ENCODE measurements around the gene MARCHF6. TPM values are rescaled to one million over a fixed set of nuclear protein-coding genes. Genes with fewer than 3 reads are reported as not detected.

MARCHF6 gene
- total and polyA plus RNA-seq, 2 of the 8 experiments (the other 6 are each of a cell fraction or from before 2014, with no cell fraction given), result 93.1 to 118 TPM

DNA sequence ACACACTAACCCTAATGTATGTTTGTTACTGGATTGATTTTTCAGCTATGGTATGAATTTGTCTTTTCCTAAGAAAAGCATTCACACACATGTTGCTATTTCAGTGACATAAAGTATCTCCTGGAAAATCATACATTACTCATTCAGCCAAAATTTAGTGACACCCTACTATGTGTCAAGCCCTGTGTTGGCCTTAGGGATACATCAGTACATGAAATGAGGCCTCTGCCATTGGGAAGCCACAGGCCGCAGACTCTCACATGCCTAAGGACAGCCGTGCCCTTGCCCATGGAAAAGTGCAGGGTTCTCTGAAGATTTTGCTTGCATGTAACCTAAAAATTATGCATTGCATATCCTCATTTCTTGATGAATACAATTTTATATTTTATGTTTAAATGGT is 5.2 kb upstream of the MARCHF6 start (continued):
- TF ChIP-seq, protein P1, sequence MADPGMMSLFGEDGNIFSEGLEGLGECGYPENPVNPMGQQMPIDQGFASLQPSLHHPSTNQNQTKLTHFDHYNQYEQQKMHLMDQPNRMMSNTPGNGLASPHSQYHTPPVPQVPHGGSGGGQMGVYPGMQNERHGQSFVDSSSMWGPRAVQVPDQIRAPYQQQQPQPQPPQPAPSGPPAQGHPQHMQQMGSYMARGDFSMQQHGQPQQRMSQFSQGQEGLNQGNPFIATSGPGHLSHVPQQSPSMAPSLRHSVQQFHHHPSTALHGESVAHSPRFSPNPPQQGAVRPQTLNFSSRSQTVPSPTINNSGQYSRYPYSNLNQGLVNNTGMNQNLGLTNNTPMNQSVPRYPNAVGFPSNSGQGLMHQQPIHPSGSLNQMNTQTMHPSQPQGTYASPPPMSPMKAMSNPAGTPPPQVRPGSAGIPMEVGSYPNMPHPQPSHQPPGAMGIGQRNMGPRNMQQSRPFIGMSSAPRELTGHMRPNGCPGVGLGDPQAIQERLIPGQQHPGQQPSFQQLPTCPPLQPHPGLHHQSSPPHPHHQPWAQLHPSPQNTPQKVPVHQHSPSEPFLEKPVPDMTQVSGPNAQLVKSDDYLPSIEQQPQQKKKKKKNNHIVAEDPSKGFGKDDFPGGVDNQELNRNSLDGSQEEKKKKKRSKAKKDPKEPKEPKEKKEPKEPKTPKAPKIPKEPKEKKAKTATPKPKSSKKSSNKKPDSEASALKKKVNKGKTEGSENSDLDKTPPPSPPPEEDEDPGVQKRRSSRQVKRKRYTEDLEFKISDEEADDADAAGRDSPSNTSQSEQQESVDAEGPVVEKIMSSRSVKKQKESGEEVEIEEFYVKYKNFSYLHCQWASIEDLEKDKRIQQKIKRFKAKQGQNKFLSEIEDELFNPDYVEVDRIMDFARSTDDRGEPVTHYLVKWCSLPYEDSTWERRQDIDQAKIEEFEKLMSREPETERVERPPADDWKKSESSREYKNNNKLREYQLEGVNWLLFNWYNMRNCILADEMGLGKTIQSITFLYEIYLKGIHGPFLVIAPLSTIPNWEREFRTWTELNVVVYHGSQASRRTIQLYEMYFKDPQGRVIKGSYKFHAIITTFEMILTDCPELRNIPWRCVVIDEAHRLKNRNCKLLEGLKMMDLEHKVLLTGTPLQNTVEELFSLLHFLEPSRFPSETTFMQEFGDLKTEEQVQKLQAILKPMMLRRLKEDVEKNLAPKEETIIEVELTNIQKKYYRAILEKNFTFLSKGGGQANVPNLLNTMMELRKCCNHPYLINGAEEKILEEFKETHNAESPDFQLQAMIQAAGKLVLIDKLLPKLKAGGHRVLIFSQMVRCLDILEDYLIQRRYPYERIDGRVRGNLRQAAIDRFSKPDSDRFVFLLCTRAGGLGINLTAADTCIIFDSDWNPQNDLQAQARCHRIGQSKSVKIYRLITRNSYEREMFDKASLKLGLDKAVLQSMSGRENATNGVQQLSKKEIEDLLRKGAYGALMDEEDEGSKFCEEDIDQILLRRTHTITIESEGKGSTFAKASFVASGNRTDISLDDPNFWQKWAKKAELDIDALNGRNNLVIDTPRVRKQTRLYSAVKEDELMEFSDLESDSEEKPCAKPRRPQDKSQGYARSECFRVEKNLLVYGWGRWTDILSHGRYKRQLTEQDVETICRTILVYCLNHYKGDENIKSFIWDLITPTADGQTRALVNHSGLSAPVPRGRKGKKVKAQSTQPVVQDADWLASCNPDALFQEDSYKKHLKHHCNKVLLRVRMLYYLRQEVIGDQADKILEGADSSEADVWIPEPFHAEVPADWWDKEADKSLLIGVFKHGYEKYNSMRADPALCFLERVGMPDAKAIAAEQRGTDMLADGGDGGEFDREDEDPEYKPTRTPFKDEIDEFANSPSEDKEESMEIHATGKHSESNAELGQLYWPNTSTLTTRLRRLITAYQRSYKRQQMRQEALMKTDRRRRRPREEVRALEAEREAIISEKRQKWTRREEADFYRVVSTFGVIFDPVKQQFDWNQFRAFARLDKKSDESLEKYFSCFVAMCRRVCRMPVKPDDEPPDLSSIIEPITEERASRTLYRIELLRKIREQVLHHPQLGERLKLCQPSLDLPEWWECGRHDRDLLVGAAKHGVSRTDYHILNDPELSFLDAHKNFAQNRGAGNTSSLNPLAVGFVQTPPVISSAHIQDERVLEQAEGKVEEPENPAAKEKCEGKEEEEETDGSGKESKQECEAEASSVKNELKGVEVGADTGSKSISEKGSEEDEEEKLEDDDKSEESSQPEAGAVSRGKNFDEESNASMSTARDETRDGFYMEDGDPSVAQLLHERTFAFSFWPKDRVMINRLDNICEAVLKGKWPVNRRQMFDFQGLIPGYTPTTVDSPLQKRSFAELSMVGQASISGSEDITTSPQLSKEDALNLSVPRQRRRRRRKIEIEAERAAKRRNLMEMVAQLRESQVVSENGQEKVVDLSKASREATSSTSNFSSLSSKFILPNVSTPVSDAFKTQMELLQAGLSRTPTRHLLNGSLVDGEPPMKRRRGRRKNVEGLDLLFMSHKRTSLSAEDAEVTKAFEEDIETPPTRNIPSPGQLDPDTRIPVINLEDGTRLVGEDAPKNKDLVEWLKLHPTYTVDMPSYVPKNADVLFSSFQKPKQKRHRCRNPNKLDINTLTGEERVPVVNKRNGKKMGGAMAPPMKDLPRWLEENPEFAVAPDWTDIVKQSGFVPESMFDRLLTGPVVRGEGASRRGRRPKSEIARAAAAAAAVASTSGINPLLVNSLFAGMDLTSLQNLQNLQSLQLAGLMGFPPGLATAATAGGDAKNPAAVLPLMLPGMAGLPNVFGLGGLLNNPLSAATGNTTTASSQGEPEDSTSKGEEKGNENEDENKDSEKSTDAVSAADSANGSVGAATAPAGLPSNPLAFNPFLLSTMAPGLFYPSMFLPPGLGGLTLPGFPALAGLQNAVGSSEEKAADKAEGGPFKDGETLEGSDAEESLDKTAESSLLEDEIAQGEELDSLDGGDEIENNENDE (IDR thresholded peaks at IDR 0.05; ENCODE audit: insufficient replicate concordance, low read length), result no peak
- TF ChIP-seq SRF (IDR thresholded peaks at IDR 0.05; ENCODE audit: low read depth, low read length) (no peak), CREB1 (IDR thresholded peaks at IDR 0.05) (no peak), KDM4A (IDR thresholded peaks at IDR 0.05; ENCODE audit: low read depth, low read length, severe bottlenecking) (no peak), TAF1 (IDR thresholded peaks at IDR 0.05; ENCODE audit: low read depth, low read length) (no peak), HDAC6 (IDR thresholded peaks at IDR 0.05; ENCODE audit: low read depth, low read length) (no peak)

All from H1 (cell line).